NCI-H146 treated with DMSO at 0.1 percent for 48 hours (cell line): ENCODE data around the gene NPSR1.
"Not testable (repeated sequence)": the region's sequence is repeated elsewhere in the genome, so short reads cannot be mapped to it uniquely, and the experiment has no call there.

ENCODE experiments used
- DNase-seq: peaks from one replicate; lab custom pipeline; 2025; ENCODE audit not compliant: unreplicated experiment; lab: John Stamatoyannopoulos, UW

The NPSR1 gene

GRCh38 chr7:34831436-34831835 is 173.4 kb downstream of the NPSR1 start:
- DNase-seq: no peak

DNA sequence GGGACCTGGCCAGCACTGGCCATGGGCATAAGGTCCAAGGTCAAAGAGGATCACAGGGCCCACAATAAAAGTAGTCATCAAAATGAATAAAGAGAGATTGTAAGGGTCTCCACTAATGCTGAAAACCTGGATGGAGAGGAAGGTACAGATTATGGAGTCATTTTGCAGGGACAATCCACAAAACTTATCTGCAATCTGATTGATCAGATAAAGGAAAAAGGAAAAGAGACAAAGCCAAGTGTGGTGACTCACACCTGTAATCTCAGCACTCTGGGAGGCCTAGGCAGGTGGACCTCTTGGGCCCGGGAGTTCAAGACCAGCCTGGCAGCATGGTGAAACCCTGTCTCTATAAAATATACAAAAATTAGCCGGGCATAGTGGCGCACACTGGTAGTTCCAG is 174.0 kb downstream of the NPSR1 start:
- no peak for DNase-seq

GRCh38 chr7:34835901-34836600 is 178.0 kb downstream of the NPSR1 start:
- DNase-seq: no peak

GRCh38 chr7:34837316-34837715 is 179.3 kb downstream of the NPSR1 start:
- DNase-seq: no peak

DNA sequence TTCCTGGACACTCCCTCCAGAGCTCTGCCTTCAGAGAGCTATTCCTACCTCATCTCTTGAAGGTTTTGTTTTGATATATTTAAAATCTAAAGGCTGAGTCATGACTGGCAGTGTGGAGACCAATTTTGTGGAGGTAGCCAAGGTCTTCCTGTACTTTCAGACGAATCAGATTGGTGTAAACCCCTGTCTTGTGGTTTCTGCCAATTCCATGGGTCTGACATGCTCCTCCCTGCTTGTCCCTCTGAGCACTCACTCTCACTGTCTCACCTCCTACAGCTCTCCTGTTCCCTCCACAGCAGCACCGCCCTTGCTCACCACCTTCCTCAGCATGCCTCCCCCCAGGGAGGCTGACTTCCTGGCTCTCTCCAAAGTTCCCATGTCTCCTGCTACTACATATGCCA is 179.8 kb downstream of the NPSR1 start:
- DNase-seq: no peak

- no peak for DNase-seq
Measured at GRCh38 chr7:34838329-34838728, 180.3 kb downstream of the NPSR1 start.

DNA sequence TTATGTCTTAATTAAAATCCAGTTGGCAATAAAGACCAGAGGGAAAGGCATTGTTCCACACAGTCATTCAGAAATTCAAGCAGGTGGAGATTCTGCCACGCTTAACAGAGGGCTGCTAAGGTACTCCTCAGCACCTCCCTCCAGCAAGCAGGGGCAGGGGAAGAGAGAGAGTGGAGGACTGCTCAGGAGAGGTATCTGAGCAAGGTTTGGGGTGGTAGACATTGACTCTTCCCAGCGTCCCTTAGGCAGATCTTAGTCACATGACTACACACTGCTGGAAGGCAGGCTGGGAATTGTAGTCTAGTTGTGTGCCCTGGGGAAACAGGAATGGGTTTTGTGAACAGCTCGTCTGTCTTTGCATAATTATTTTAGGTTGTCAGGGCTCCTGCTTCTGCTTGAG is 181.6 kb downstream of the NPSR1 start:
- no peak for DNase-seq

DNA sequence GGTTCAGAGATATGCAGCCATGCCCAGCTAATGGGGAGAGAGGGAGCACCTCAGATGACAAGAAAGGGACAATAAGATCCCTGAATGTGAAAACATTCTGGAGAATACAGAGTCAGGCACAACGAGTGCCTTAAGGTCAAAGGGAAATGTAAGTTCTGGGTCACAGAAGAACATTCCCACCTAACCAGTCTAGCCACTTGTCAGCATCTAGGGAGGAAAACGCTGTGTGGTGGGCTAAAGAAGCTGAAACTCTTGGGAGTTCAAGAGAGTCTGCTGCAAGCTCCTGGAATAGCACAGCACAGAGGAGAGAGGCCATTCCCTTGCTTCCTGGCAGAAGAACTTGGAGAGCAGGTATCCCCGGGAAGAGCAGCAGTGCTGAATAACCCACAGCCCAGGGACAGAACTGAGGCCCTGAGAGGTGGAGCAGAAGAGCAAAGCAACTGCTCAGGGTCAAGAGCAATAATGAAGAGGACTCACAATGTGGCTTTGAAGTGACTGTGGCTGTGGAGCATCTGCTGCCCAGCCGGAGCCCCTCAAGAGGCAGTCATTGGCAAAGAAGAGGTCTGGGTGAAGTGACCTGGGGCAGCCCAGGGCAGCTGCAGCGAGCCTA is 182.3 kb downstream of the NPSR1 start:
- DNase-seq: no peak

DNA sequence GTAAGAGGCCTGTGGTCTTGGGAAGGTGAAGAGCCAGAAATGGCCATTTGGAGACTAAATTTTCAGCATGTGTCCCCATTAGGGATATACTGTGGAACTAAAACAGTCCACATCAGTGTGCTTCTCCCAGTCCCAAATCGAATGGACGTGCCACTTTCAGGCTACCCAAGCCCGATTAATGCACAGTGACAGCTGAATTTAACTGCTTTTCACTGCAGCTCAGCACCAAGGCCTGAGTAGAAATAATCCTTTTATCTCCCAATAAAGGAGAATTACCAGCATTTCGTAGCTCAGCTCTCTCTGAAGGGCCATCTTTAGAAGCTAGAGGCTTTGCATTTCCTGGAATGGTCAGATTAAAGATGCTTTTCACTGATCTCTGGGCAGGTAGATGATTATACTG is 183.3 kb downstream of the NPSR1 start:
- no peak for DNase-seq

- no peak for DNase-seq
Measured at GRCh38 chr7:34842782-34843181, 184.8 kb downstream of the NPSR1 start.

DNA sequence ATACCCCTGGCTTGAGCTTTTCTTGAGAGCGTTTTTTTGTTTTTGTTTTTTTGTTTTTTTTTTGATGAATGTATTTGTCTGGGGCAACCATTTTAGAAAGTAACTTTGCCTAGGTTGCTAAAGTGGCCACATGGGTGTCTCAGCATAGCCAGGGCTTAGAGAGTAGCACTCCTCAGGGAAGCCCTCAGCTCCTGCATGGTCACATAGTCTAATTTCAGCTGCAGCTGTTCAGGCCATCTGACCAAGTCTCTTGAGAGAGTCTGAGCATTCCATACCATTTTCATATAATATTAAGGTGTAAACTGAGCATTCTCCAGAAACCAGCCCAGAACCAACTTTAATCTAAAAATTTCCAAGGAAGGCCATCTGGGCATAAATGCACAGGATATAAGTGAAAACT is 186.4 kb downstream of the NPSR1 start:
- DNase-seq: no peak

GRCh38 chr7:34844936-34845665 is 187.1 kb downstream of the NPSR1 start:
- no peak for DNase-seq

- DNase-seq: no peak
Measured at GRCh38 chr7:34845666-34846361, 187.8 kb downstream of the NPSR1 start.

- DNase-seq: no peak
Measured at GRCh38 chr7:34846976-34847375, 189.0 kb downstream of the NPSR1 start.

- no peak for DNase-seq
Measured at GRCh38 chr7:34848670-34849069, 190.7 kb downstream of the NPSR1 start.

DNA sequence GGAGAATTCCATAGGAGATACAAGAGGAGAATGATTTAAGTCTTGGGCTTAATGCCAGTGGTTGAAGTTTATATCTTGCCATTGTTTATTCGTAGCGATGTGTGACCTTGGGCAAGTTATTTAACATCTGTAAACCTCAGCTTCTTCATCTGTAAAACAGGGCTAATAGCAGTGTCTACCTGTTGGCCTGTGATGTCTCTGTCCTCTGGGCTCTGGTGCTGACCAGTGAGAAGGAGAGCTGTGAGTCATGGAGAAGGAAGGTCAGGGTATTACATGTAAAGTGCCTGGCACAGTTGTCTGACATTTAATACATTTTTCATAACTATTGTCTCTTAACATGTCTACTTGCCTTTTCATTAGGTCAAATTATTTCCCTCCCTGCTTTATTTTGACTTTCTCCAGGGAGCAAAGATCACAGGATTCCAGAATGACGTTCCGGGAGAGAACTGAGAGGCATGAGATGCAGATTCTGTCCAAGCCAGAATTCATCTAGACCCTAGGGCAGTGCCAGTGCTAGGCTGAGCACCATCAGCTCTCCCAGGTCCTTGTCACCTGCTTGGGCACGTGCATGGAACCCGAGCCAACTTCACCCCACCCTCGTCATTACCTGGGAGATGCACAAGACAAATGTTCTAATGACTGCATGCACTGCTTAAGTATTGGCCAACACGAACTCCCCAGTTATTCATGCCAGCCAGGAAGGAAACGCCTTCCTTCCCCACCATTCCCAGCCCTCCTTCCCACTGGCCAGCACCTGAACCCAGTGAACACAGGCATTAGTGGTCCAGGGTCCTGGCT is 191.3 kb downstream of the NPSR1 start:
- DNase-seq: no peak

- no peak for DNase-seq
Measured at GRCh38 chr7:34849986-34850385, 192.0 kb downstream of the NPSR1 start.

- DNase-seq: no peak
Measured at GRCh38 chr7:34850681-34851080, 192.7 kb downstream of the NPSR1 start.

DNA sequence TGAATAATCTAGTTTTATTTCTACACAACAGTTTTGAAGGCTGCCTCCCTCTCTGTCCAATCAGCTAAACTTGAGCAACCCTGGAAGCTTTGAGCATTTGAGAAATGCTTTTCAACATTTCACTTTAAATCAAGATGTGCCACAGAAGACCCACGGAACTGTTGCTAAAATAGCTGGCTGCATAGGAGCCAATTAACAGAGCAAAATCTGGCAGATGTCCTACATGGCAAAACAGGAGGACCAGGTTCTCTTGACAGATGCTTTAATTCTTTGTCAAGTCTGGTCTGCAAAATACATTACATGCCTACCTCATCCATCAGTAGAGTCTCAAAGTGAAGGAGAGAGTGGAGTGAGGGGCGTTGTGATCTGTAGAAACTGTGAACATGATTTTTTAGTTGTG is 193.4 kb downstream of the NPSR1 start:
- no peak for DNase-seq

GRCh38 chr7:34858444-34858843 is 200.4 kb downstream of the NPSR1 start:
- DNase-seq: not testable (repeated sequence)

DNA sequence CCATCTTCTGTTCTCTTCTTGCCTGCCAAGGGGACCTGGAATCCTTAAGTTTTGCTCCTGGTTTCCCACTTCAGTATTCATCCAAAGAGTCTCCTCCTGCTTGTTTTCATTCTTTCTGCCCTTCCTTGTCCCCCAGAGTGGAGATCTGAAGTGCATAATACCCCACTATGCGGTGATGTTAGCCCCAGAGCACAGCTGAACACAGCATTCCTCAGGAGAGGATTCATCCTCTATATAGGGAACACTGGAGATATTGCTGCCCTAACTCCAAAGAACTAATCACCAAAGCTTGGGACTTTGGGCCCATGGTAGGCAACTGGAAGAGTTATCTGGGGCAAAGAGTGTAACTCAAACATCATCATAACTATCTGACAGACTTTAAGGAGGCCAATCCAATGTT is 201.3 kb downstream of the NPSR1 start:
- DNase-seq: not testable (repeated sequence)
